Activated CD4-positive, alpha-beta T cell treated with anti-CD3 and anti-CD28 coated beads for 48 hours (primary cell): ENCODE data around the gene UQCRC2.
"Not testable (repeated sequence)": the region's sequence is repeated elsewhere in the genome, so short reads cannot be mapped to it uniquely, and the experiment has no call there.

ENCODE experiments used
- DNase-seq: peaks from one replicate; pipeline ENCODE4 v3.0.0-alpha.2; 2020

UQCRC2 gene

DNA sequence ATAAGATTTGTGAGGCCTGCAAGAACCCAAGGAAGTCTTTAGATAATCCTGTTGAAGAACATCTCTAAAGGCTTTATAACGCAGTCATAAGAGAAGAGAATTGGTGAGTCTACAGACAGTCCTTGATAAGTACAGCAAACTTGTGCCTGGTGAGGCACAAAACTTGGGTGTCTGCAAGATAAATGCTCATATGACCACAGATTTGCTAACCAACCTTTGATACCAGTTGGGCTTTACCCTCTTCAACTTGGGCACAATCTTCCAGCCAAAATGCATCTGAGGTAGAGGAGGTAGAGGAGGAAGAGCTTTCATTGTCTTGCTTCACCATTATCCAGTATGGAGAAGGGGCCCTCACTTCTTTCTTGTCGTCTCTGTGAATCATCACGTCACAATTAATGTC lies 30.9 kb downstream of the UQCRC2 start:
- DNase-seq: no peak

GRCh38 chr16:21985524-21985923 lies 32.4 kb downstream of the UQCRC2 start:
- DNase-seq: no peak

GRCh38 chr16:21986692-21987246 lies 33.6 kb downstream of the UQCRC2 start:
- DNase-seq: no peak

- no peak for DNase-seq
Measured at GRCh38 chr16:21987498-21987897, 34.3 kb downstream of the UQCRC2 start.

- no peak for DNase-seq
Measured at GRCh38 chr16:21989133-21989532, 36.0 kb downstream of the UQCRC2 start.

GRCh38 chr16:21989751-21990150 lies 36.6 kb downstream of the UQCRC2 start:
- no peak for DNase-seq

GRCh38 chr16:21990381-21990944 lies 37.3 kb downstream of the UQCRC2 start:
- no peak for DNase-seq

DNA sequence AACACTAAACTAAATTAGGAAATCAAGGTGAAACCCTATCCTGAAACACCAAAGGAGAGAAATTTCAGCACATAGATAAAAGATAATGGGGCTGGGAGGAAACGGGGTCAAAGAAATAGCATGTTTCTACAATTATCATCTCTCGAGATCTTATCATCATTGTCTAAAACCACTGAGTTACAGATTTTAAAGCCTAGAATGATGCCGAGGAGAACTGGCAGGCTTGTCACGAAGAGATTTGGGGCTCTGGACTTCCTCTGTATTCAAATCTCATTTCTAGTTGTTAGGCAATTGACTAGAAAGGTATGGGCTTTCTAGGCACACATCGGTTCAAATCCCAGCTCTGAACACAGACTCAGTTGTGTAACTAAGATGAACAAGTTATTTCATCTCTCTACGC lies 38.5 kb downstream of the UQCRC2 start:
- DNase-seq: no peak

DNA sequence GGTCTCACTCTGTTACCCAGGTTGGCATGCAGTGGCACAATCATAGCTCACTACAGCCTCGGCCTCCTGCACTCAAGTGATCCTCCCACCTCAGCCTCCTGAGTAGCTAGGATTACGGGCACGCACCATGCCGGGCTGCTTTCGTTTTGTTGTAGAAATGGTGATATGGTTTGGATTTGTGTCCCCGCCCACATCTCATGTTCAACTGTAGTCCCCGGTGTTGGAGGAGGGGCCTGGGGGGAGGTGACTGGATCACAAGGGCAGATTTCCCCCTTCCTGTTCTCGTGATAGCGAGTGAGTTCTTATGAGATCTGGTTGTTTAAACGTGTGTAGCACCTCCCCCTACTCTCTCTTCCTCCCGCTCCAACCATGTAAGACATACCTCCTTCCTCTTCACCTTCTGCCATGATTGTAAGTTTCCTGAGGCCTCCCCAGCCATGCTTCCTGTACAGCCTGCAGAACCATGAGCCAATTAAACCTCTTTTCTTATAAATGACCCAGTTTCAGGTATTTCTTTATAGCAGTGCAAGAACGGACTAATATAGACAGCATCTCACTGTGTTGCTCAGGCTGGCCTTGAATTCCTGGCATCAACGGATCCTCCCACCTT lies 41.8 kb downstream of the UQCRC2 start:
- no peak for DNase-seq

- DNase-seq: no peak
Measured at GRCh38 chr16:21996923-21997696, 43.9 kb downstream of the UQCRC2 start.

- DNase-seq: no peak
Measured at GRCh38 chr16:21997697-21998480, 44.7 kb downstream of the UQCRC2 start.

GRCh38 chr16:22001591-22001990 lies 48.4 kb downstream of the UQCRC2 start:
- DNase-seq: no peak

DNA sequence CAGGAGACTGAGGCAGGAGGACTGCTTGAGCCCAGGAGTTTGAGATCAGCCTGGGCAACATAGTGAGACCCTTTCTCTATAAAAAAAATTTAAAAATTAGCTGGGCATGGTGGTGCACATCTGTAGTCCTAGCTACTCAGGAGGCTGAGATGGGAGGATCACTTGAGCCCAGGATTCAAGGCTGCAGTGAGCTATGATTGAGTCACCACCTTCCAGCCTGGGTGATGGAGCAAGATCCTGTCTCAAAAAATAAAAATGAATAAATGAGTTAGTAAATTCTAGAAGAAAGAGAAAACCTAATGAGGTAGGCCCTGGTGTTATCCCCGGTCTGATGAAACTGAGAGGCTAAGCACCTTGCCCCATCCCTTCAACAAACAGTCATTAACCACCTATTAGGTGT lies 48.9 kb downstream of the UQCRC2 start:
- DNase-seq: not testable (repeated sequence)

DNA sequence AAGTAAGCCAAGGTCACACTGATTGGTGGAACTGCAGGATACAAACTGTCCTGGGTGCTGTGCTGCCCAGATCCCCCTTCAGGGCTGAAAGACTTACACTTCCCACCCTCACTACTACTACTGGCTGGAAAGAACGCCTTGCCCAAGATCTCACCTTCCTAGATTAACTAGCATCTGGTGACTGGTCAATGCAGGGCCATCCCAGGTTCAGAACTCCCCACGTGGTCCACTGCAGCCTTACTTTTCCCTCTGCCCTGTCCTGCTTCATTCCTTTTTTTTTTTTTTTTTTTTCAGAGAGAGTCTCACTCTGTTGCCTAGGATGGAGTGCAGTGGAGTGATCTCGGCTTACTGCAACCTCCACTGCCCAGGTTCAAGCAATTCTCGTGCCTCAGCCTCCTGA lies 50.0 kb downstream of the UQCRC2 start:
- DNase-seq: no peak

GRCh38 chr16:22004341-22004740 lies 51.2 kb downstream of the UQCRC2 start:
- DNase-seq: no peak

- DNase-seq: no peak
Measured at GRCh38 chr16:22005746-22006145, 52.6 kb downstream of the UQCRC2 start.

GRCh38 chr16:22006636-22007035 lies 53.5 kb downstream of the UQCRC2 start:
- no peak for DNase-seq

DNA sequence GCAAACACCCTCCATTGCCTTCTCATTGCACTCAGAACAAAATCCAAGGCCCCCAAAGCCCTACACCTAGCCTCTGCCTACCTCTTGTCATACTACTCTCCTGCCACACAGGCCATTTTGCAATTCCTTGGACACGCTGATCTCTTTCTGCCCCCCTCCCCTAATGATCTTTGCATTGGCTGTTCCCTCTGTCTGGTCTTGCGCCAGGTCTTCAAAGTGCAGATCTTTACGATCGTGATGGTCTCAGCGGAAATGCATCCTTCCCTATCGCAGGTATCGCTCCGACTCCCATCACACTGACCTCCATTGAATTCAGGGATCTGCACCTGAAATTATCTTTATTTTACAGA lies 54.0 kb downstream of the UQCRC2 start:
- no peak for DNase-seq

DNA sequence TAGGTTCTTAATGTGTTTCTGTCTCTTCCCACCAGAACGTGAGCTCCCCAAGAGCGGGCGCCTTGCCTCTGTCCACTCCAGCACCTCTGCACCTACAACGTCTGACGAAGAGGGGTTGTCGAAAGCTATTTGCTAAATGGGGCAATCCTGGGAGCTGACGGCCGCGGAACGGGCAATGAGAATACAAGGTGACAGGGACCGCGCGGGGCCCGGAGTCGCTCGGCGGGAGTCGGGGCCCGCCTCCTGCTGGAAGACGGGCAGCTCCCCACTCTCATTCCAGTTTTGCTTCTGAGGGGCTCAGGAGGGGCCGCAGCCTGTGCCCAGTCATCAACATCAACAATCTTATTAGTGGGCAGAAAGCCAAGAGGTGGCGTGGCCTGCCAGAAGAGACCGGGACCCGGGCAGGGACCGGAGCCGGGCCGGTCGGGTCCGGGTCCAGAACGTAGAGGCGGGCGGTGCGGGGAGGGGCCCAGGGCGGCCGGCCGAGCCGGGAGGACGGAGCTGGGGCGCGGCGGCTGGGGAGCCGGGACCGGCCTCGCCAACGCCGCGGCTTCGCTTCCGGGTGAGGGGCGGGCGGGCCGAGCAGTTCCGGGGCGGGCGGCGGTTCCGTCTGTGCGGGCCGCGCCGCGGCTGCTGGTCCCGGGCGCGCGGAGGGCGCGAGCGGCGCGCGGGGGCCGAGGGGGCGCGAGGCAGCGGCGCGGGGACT lies 54.5 kb downstream of the UQCRC2 start, which contains the start of gene MOSMO:
TSS of gene MOSMO (plus strand) at position 603 of the 706 bp plus-strand sequence. CDS start 191 bp downstream, outside the sequence.
- DNase-seq: peak; percentile 72

DNA sequence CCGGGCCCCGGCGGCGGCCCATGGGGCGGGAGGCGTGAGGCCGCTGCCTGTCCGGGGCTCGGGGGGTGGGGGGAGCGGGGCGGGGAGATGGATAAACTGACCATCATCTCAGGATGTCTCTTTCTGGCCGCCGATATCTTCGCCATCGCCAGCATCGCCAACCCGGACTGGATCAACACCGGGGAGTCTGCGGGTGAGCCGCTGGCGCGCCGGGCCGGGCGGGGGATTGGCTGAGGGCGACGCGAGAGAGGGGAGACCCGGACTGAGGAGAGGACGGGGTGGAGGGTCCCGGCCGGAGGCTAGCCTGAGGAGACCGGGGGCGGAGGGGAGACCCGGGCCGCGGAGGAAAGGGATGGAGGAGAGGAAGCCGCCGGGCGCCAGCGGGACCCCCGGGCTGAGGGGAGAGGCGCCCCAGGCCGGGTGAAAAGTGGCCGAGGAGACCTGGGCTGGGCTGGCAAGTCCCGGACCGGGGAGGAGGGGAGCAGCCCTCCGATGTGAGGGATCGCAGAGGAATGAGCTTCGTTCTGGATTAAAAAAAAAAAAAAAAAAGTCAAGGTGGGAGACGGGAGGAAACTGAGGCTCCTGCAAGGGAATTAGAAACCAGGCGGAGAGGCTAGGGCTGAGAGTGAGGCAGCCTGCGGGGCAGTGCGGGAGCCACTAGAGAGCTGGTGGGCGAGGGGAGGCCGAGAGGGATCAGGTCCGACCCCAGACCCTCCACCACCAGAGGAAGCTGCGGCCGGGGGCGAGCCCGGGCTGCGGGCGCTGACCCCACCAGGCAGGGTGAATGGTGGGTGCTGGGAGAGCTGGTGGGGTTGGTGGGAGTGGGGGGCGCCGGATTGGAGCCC lies 55.3 kb downstream of the UQCRC2 start:
- DNase-seq: peak; percentile 31

GRCh38 chr16:22010902-22011301 lies 57.7 kb downstream of the UQCRC2 start:
- no peak for DNase-seq

GRCh38 chr16:22012241-22012640 lies 59.1 kb downstream of the UQCRC2 start:
- no peak for DNase-seq
